Upper lobe of left lung (tissue), 6 donors: ENCODE data around the gene TRAPPC8. TPM values are rescaled to one million over a fixed set of nuclear protein-coding genes. Genes with fewer than 3 reads are reported as not detected.
"Not testable (repeated sequence)": the region's sequence is repeated elsewhere in the genome, so short reads cannot be mapped to it uniquely, and the experiment has no call there.

ENCODE experiments used
- ATAC-seq, 2 donors: fragments of 200-7000 bp; cut with Tn5 transposase; one replicate each; pipeline ENCODE4 v1.9.1; 2022; ENCODE audit warnings: mild to moderate bottlenecking in 2 of 2, moderate library complexity in 2 of 2; ENCODE audit not compliant: low FRiP score in 2 of 2
- DNase-seq, 2 donors: peaks; one replicate each; pipeline ENCODE4 v3.0.0-alpha.2; 2019 to 2020
- H3K27ac ChIP-seq, 4 donors: fragments of 200-600 bp; sonication (generic); one replicate each; pipeline ENCODE4 v1.5.1; 2016 to 2019
- H3K27me3 ChIP-seq, 4 donors: fragments of 200-600 bp; sonication (generic); one replicate each; pipeline ENCODE4 v1.5.1; 2017 to 2019
- H3K36me3 ChIP-seq, 4 donors: fragments of 200-600 bp; sonication (generic); one replicate each; pipeline ENCODE4 v1.5.1; 2016 to 2019
- H3K4me1 ChIP-seq, 4 donors: fragments of 200-600 bp; sonication (generic); one replicate each; pipeline ENCODE4 v1.5.1; 2018 to 2019
- H3K4me3 ChIP-seq, 4 donors: fragments of 200-600 bp; sonication (generic); one replicate each; pipeline ENCODE4 v1.5.1; 2017 to 2019; ENCODE audit warnings: mild to moderate bottlenecking in 2 of 4, moderate library complexity in 1 of 4
- H3K9me3 ChIP-seq, 4 donors: fragments of 200-600 bp; sonication (generic); one replicate each; pipeline ENCODE4 v1.5.1; 2018 to 2019
- CTCF ChIP-seq, 6 experiments: fragments of 450-650 bp in 4 of 6; fragments of 200-600 bp in 2 of 6; sonication (generic) in 2 of 6; IDR thresholded peaks; one replicate each; pipeline ENCODE4 v1.5.1; 2016 to 2019; ENCODE audit warnings: antibody characterized with exemption in 6 of 6
- EP300 ChIP-seq, 4 donors: sonication (generic); formaldehyde crosslinking; IDR thresholded peaks; one replicate each; pipeline ENCODE4 v1.5.1; 2017; ENCODE audit warnings: antibody characterized with exemption in 4 of 4, control low read depth in 2 of 4
- POLR2A ChIP-seq, 4 donors: fragments of 450-650 bp; IDR thresholded peaks; one replicate each; pipeline ENCODE4 v1.5.1; 2016 to 2017; ENCODE audit warnings: antibody characterized with exemption in 4 of 4, mild to moderate bottlenecking in 2 of 4
- POLR2AphosphoS5 ChIP-seq, 2 donors: sonication (generic); formaldehyde crosslinking; IDR thresholded peaks; one replicate each; pipeline ENCODE4 v1.5.1; 2017; ENCODE audit warnings: antibody characterized with exemption in 2 of 2
- WGBS, 2 donors: methylation state at CpG; one replicate each; pipeline ENCODE4 v1.1.5; 2017 to 2018; 5-methylcytosine and 5-hydroxymethylcytosine counted together
- total RNA-seq, 6 donors: library from RNA; depleted of rRNA in 4 of 6; stranded (reverse); fragments of >200 nt in 4 of 6; gene quantifications; one replicate each; pipeline versions ENCODE4 v1.1.0 to v1.2.1, GENCODE V29; 2016 to 2021
- donor health status: DM: no; HTN: no; CAD: no; lungs with moderate emphysema.
- donor health status: DM: no; HTN: yes; CAD: no; lungs with severe emphysema.

Gene TRAPPC8
- total RNA-seq, 6 donors from 2014 or later: 14.1 to 56.4 (median 40.2) TPM

- H3K36me3 ChIP-seq: peaks cover 3 to 60% (median 24%) of the 10 kb centered on the region in 4 donors
- H3K27me3 ChIP-seq: no peaks in the 10 kb centered on the region
- WGBS, 2 donors: 86 to 97% methylated on average over 6 of the region's 6 CpGs
- H3K4me3 ChIP-seq: no peak overlapping the region
- no peak for ATAC-seq
- peaks cover 0 to 5% (median 4%) of the 10 kb centered on the region in 4 donors for H3K4me1 ChIP-seq
- no peaks in the 10 kb centered on the region for H3K9me3 ChIP-seq
- H3K27ac ChIP-seq: no peak overlapping the region
- TF ChIP-seq POLR2AphosphoS5 (IDR thresholded peaks at IDR 0.05): no peak
- no peak for TF ChIP-seq POLR2A (IDR thresholded peaks at IDR 0.05)
- no peak for TF ChIP-seq EP300 (IDR thresholded peaks at IDR 0.05)
- no peak for TF ChIP-seq CTCF (IDR thresholded peaks at IDR 0.05)
- DNase-seq: no peak
These were observed 11.1 kb downstream of the TRAPPC8 start for GRCh38 chr18:31931886-31932240.

- no peak for TF ChIP-seq CTCF (IDR thresholded peaks at IDR 0.05)
- no peak for TF ChIP-seq EP300 (IDR thresholded peaks at IDR 0.05)
- TF ChIP-seq POLR2AphosphoS5 (IDR thresholded peaks at IDR 0.05): no peak
- TF ChIP-seq POLR2A (IDR thresholded peaks at IDR 0.05): no peak
- H3K36me3 ChIP-seq: peaks cover 3 to 64% (median 30%) of the 10 kb centered on the region in 4 donors
- H3K9me3 ChIP-seq: no peaks in the 10 kb centered on the region
- no peak overlapping the region for H3K27ac ChIP-seq
- DNase-seq: no peak
- H3K27me3 ChIP-seq: no peaks in the 10 kb centered on the region
- peaks cover 0 to 5% (median 4%) of the 10 kb centered on the region in 4 donors for H3K4me1 ChIP-seq
- ATAC-seq: no peak
- H3K4me3 ChIP-seq: no peak overlapping the region
- WGBS, 2 donors: 73 to 84% methylated on average over 6 of the region's 6 CpGs
These were observed 11.6 kb downstream of the TRAPPC8 start for GRCh38 chr18:31931163-31931885.

GRCh38 chr18:31929273-31929672 lies 13.7 kb downstream of the TRAPPC8 start:
- TF ChIP-seq POLR2A (IDR thresholded peaks at IDR 0.05): no peak
- no peak for TF ChIP-seq EP300 (IDR thresholded peaks at IDR 0.05)
- no peak for TF ChIP-seq CTCF (IDR thresholded peaks at IDR 0.05)
- no peak for TF ChIP-seq POLR2AphosphoS5 (IDR thresholded peaks at IDR 0.05)
- Histone ChIP-seq H3K4me3 (no peak overlapping the region), H3K4me1 (peaks cover 0 to 5% (median 4%) of the 10 kb centered on the region in 4 donors), H3K27me3 (no peaks in the 10 kb centered on the region), H3K36me3 (peaks cover 3 to 63% (median 26%) of the 10 kb centered on the region in 4 donors), H3K9me3 (no peaks in the 10 kb centered on the region), H3K27ac (no peak overlapping the region)
- DNase-seq (no peak), ATAC-seq (no peak)

- not testable (repeated sequence) for ATAC-seq, H3K4me3 ChIP-seq, H3K4me1 ChIP-seq, DNase-seq, H3K27ac ChIP-seq, H3K9me3 ChIP-seq, H3K27me3 ChIP-seq
- peaks cover 3 to 83% (median 31%) of the 10 kb centered on the region in 4 donors for H3K36me3 ChIP-seq
- WGBS, 2 donors: 97% methylated on average over 5 of the region's 5 CpGs
These were observed 15.9 kb downstream of the TRAPPC8 start for GRCh38 chr18:31926988-31927387.

- DNase-seq (no peak), ATAC-seq (no peak)
- 90 to 95% methylated on average over 3 of the region's 3 CpGs for WGBS, 2 donors
- Histone ChIP-seq H3K36me3 (peaks cover 0 to 69% (median 8%) of the 10 kb centered on the region in 4 donors), H3K9me3 (no peaks in the 10 kb centered on the region), H3K4me3 (no peak overlapping the region), H3K27ac (no peak overlapping the region), H3K27me3 (no peaks in the 10 kb centered on the region), H3K4me1 (no peaks in the 10 kb centered on the region)
- no peak for TF ChIP-seq POLR2A (IDR thresholded peaks at IDR 0.05)
- no peak for TF ChIP-seq CTCF (IDR thresholded peaks at IDR 0.05)
- TF ChIP-seq POLR2AphosphoS5 (IDR thresholded peaks at IDR 0.05): no peak
- TF ChIP-seq EP300 (IDR thresholded peaks at IDR 0.05): no peak
These were observed 22.7 kb downstream of the TRAPPC8 start for GRCh38 chr18:31920277-31920676.

- not testable (repeated sequence) for H3K27ac ChIP-seq, H3K4me1 ChIP-seq, DNase-seq, ATAC-seq, H3K27me3 ChIP-seq, H3K4me3 ChIP-seq, H3K9me3 ChIP-seq
- 89 to 98% methylated on average over 5 of the region's 5 CpGs for WGBS, 2 donors
- H3K36me3 ChIP-seq: peaks cover 0 to 77% (median 8%) of the 10 kb centered on the region in 4 donors
These were observed 23.6 kb downstream of the TRAPPC8 start for GRCh38 chr18:31919366-31919765.
